Stimulated activated CD4-positive, alpha-beta T cell treated with anti-CD3 and anti-CD28 coated beads, Interleukin-4, amount 100 ng/mL, for 48 hours (primary cell): Measurements from ENCODE around the gene SLC16A3.

Experiments used
- DNase-seq, 2 donors: peaks; one replicate each; pipeline ENCODE4 v3.0.0-alpha.2; 2020; ENCODE audit warnings: low read depth in 2 of 2

The SLC16A3 gene

DNA sequence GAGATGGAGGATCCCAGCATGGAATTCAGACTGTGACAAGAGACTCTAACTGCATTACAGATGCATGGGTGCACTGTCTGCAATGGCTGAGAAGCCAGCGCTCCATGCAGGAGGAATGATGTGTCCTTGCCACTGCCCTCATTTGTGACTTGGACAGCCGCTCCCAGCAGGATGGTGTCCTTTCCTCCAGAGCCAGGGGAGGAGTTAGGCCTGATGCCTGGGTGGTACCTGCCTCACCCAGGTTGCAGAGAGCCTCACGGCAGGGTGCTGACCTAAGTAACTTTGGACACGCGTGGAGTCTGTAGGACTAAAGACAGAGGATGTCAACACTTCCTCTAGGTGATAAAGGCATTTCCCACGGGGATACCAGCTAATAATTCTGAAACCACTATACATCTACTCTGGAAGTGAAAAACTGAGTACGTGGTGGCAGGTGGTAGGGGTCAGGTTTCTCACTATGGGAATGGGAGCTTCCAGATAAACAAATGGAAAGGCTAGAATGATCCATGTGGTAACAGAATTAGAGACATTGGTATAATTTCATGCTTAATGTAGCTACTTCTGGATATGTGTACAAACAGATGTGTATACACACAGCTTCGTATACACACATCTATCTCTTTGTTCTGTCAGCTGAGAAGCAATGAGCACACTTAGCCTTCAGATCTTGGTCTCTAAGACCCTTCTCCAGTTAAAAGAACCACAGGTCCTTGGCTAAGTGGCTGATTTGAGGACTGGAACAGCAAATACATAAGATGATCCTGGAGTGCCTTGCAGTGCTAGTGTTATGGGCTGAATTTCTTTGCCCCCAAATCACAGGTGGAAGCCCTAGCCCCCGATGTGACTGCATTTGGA lies 58.4 kb downstream of the SLC16A3 start:
- DNase-seq, result no peak

DNA sequence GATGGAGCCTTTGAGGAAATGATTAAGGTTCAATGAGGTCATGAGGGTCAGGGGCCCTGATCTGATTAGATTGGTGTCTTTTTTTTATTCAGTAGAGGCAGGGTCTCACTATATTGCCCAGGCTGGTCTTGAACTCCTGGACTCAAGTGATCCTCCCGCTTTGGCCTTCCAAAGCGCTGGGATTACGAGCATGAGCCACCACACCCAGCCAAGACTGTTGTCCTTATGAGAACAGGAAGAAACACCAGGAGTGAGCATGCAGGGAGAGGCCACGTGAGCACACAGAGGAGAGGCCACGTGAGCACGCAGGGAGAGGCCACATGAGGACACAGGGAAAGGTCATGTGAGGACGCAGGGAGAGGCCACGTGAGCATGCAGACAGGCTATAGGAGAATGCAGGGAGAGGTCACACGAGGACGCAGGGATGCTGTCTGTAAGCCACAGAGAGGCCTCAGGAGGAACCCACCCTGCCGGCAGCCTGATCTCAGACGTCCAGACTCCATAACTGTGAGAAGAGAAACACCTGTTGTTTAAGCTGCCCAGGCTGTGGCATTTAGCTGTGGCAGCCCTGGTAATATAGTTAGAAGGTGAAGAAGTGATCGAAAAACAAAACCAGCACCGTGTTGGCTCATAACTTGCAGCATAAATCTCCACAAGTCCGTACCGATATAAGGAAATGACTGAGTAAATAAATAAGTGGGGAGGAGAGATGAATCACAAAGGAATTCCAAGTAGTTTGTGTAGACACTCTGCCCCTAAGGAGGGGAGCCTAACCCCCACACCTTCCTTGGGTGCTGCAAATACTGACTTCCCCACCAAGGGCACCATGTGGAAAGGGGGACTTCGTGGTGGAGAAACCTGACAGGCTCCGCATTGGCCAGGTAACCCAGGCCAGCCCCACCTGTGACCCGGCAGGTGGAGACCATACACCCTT lies 59.3 kb downstream of the SLC16A3 start:
- no peak for DNase-seq
